ENCODE measurements around the gene NRG3. TPM values are rescaled to one million over a fixed set of nuclear protein-coding genes. Genes with fewer than 3 reads are reported as not detected.

Gene NRG3
- total RNA-seq, 1 experiment from 2014 or later, result 0.66 TPM

DNA sequence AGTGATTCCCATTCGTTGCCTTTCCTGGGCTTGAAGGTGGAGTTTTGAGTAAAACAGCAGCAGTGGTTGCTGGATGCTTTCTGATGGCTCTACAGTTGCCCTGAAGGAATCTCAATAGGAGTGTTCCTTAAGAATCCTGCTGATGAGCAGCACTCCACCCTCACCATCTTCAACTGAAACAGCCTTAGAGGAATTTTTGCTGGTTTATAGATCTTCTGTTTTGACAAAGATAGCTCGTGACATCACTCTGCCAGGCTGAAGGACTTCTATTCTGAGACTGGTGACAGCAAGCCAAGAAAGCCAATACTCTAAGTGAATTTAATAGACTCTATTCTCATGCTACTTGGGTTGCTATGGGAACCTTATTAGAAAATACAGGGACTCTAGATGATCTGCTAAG is 1014.7 kb downstream of the NRG3 start:
- no peaks in the 10 kb centered on the region for H3K36me3 ChIP-seq (ENCODE audit: control insufficient read depth, insufficient read depth, low read length)
- no peaks in the 10 kb centered on the region for H3K4me1 Mint-ChIP-seq (ENCODE audit: low read depth, unreplicated experiment)
- intact Hi-C loops (cut with micrococcal nuclease; ENCODE audit: unreplicated experiment), result no loop called here
- POLR2A ChIA-PET, result no interaction called here
- H3K4me3 ChIP-seq (ENCODE audit: low read depth, low read length), result no peak overlapping the region
- no TSS peak for BruUV-seq (replicated peaks)
- no peaks in the 10 kb centered on the region for H3K9me3 Mint-ChIP-seq (ENCODE audit: unreplicated experiment)
- TF ChIP-seq, protein P1, sequence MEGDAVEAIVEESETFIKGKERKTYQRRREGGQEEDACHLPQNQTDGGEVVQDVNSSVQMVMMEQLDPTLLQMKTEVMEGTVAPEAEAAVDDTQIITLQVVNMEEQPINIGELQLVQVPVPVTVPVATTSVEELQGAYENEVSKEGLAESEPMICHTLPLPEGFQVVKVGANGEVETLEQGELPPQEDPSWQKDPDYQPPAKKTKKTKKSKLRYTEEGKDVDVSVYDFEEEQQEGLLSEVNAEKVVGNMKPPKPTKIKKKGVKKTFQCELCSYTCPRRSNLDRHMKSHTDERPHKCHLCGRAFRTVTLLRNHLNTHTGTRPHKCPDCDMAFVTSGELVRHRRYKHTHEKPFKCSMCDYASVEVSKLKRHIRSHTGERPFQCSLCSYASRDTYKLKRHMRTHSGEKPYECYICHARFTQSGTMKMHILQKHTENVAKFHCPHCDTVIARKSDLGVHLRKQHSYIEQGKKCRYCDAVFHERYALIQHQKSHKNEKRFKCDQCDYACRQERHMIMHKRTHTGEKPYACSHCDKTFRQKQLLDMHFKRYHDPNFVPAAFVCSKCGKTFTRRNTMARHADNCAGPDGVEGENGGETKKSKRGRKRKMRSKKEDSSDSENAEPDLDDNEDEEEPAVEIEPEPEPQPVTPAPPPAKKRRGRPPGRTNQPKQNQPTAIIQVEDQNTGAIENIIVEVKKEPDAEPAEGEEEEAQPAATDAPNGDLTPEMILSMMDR (IDR thresholded peaks at IDR 0.05; ENCODE audit: insufficient read depth in 1 of 2, low read depth in 1 of 2, low read length in 1 of 2, severe bottlenecking in 1 of 2, unreplicated experiment in 1 of 2), result no peak
- H3K4me3 Mint-ChIP-seq (ENCODE audit: unreplicated experiment), result no peak overlapping the region
- no peaks in the 10 kb centered on the region for H3K9me3 ChIP-seq
- CTCF ChIA-PET, result no interaction called here
- DNase-seq, result no peak
- H3K4me1 ChIP-seq, result no peaks in the 10 kb centered on the region
- H3K36me3 Mint-ChIP-seq (ENCODE audit: insufficient read depth, unreplicated experiment), result no peaks in the 10 kb centered on the region
- H3K27ac Mint-ChIP-seq (ENCODE audit: unreplicated experiment), result no peak overlapping the region
- no peaks in the 10 kb centered on the region for H3K27me3 Mint-ChIP-seq (ENCODE audit: insufficient read depth, unreplicated experiment)
- no peaks in the 10 kb centered on the region for H3K27me3 ChIP-seq (replicated peaks; ENCODE audit: control insufficient read depth, insufficient read depth, low read length)

DNA sequence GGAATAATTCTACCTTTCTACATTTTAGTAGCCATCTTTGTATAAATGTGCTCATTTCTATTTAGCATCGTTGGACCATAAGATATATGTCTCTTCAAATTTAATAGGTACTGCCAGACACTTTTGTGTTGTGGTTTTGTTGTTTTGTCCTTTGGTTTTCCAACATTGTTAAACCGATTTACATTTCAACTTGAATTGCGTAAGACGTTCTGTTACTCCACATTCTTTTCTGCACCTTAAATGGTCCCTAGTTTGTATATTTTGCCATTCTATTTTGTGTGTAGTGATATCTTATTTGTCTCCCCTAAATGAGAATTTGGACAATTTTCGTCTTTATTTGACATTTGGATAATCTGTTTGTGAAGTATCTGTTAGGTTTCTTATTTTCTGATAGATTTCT is 1015.6 kb downstream of the NRG3 start:
- TF ChIP-seq, protein P1 (IDR thresholded peaks at IDR 0.05; ENCODE audit: insufficient read depth in 1 of 2, low read depth in 1 of 2, low read length in 1 of 2, severe bottlenecking in 1 of 2, unreplicated experiment in 1 of 2), result no peak
- H3K36me3 Mint-ChIP-seq (ENCODE audit: insufficient read depth, unreplicated experiment), result no peaks in the 10 kb centered on the region
- no peaks in the 10 kb centered on the region for H3K9me3 ChIP-seq
- H3K4me1 ChIP-seq, result no peaks in the 10 kb centered on the region
- ChIA-PET CTCF (no interaction called here), POLR2A (no interaction called here)
- H3K4me3 Mint-ChIP-seq (ENCODE audit: unreplicated experiment), result no peak overlapping the region
- no peak overlapping the region for H3K27ac Mint-ChIP-seq (ENCODE audit: unreplicated experiment)
- no peaks in the 10 kb centered on the region for H3K9me3 Mint-ChIP-seq (ENCODE audit: unreplicated experiment)
- H3K36me3 ChIP-seq (ENCODE audit: control insufficient read depth, insufficient read depth, low read length), result no peaks in the 10 kb centered on the region
- no peaks in the 10 kb centered on the region for H3K27me3 Mint-ChIP-seq (ENCODE audit: insufficient read depth, unreplicated experiment)
- no peaks in the 10 kb centered on the region for H3K4me1 Mint-ChIP-seq (ENCODE audit: low read depth, unreplicated experiment)
- intact Hi-C loops (cut with micrococcal nuclease; ENCODE audit: unreplicated experiment), result no loop called here
- no peak for DNase-seq
- H3K27me3 ChIP-seq (replicated peaks; ENCODE audit: control insufficient read depth, insufficient read depth, low read length), result no peaks in the 10 kb centered on the region
- no TSS peak for BruUV-seq (replicated peaks)
- H3K4me3 ChIP-seq (ENCODE audit: low read depth, low read length), result no peak overlapping the region

DNA sequence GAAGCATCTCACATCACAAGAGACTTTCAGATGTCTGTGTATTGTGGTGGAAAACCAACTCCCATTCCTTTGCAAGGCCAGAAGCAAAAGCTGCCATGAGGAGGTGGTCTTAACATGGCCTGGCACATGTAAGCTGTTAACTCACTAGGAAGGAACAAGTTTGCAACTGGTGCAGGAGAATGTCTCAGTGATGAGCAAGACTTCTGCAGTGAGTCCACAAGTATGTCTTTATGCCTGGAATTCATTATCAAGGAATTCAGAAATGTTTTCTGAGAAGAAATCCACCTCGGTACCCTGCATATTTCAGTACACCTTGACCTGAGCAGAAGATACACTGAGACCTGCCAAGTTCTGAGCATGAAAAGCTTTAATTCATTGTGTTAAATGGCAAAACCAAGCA is 1033.1 kb downstream of the NRG3 start:
- H3K4me1 Mint-ChIP-seq (ENCODE audit: low read depth, unreplicated experiment), result no peaks in the 10 kb centered on the region
- ChIA-PET CTCF (no interaction called here), POLR2A (no interaction called here)
- no peak overlapping the region for H3K4me3 Mint-ChIP-seq (ENCODE audit: unreplicated experiment)
- Histone ChIP-seq H3K27me3 (replicated peaks; ENCODE audit: control insufficient read depth, insufficient read depth, low read length) (no peaks in the 10 kb centered on the region), H3K4me1 (no peaks in the 10 kb centered on the region), H3K4me3 (ENCODE audit: low read depth, low read length) (no peak overlapping the region), H3K36me3 (ENCODE audit: control insufficient read depth, insufficient read depth, low read length) (no peaks in the 10 kb centered on the region), H3K9me3 (no peaks in the 10 kb centered on the region)
- no peaks in the 10 kb centered on the region for H3K27me3 Mint-ChIP-seq (ENCODE audit: insufficient read depth, unreplicated experiment)
- intact Hi-C loops (cut with micrococcal nuclease; ENCODE audit: unreplicated experiment), result loop anchor here (5.0 kb wide), 1 partner anchor 561 kb away; no protein-coding TSS in a partner anchor
- no peaks in the 10 kb centered on the region for H3K36me3 Mint-ChIP-seq (ENCODE audit: insufficient read depth, unreplicated experiment)
- no peaks in the 10 kb centered on the region for H3K9me3 Mint-ChIP-seq (ENCODE audit: unreplicated experiment)
- TF ChIP-seq, protein P1 (IDR thresholded peaks at IDR 0.05; ENCODE audit: insufficient read depth in 1 of 2, low read depth in 1 of 2, low read length in 1 of 2, severe bottlenecking in 1 of 2, unreplicated experiment in 1 of 2), result no peak
- no peak overlapping the region for H3K27ac Mint-ChIP-seq (ENCODE audit: unreplicated experiment)
- no TSS peak for BruUV-seq (replicated peaks)
- no peak for DNase-seq

All from Caco-2 (cell line).